CD1c-positive myeloid dendritic cell (primary cell): ENCODE results near the gene SEPTIN12.

Experiments
- DNase-seq: peaks from one replicate; pipeline ENCODE4 v3.0.0-alpha.2; 2016; ENCODE audit errors: extremely low spot score

SEPTIN12 gene

GRCh38 chr16:4729876-4730275 lies 58.3 kb downstream of the SEPTIN12 start:
- DNase-seq, result no peak

GRCh38 chr16:4728676-4729075 lies 59.5 kb downstream of the SEPTIN12 start:
- DNase-seq, result no peak
